MM.1S (cell line): Measurements from ENCODE around the gene MNAT1.

Experiments
- EZH2 ChIP-seq: fragments of 300-600 bp; sonication (generic); optimal IDR thresholded peaks from 2 replicates; pipeline ENCODE3; 2017; ENCODE audit warnings: low read depth, mild to moderate bottlenecking, antibody characterized with exemption, low read length, mixed read lengths
- EZH2phosphoT487 ChIP-seq: fragments of 300-600 bp; sonication (generic); IDR thresholded peaks from 2 replicates; pipeline ENCODE4 v1.6.1; 2018; ENCODE audit warnings: antibody characterized with exemption, low read length
- TF ChIP-seq, protein P1 (sequence below): fragments of 300-600 bp; sonication (generic); IDR thresholded peaks from 2 replicates; pipeline ENCODE4 v1.5.1; 2016; ENCODE audit warnings: antibody characterized with exemption, low read length, mixed read lengths

DNA sequence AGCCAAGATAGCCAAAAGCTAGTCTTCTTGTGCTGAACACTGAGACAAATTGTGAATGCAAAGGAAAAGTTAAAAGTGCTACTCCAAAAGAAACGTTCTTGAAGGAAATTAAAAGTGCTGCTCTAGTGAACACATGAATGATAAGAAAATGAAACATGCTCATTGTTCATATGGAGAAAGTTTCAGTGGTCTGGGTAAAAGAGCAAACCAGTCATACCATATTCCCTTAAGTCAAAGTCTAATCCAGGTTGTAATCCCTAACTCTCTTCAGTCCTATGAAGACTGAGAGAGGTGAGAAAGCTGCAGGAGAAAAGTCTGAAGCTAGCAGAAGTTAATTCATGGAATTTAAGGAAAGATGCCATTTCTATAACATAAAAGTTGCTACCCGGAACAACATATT is 121.5 kb downstream of the MNAT1 start:
- TF ChIP-seq EZH2 (no peak), EZH2phosphoT487 (no peak)
- TF ChIP-seq, protein P1, sequence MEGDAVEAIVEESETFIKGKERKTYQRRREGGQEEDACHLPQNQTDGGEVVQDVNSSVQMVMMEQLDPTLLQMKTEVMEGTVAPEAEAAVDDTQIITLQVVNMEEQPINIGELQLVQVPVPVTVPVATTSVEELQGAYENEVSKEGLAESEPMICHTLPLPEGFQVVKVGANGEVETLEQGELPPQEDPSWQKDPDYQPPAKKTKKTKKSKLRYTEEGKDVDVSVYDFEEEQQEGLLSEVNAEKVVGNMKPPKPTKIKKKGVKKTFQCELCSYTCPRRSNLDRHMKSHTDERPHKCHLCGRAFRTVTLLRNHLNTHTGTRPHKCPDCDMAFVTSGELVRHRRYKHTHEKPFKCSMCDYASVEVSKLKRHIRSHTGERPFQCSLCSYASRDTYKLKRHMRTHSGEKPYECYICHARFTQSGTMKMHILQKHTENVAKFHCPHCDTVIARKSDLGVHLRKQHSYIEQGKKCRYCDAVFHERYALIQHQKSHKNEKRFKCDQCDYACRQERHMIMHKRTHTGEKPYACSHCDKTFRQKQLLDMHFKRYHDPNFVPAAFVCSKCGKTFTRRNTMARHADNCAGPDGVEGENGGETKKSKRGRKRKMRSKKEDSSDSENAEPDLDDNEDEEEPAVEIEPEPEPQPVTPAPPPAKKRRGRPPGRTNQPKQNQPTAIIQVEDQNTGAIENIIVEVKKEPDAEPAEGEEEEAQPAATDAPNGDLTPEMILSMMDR, result no peak
